Measurements from ENCODE around the gene CMSS1. TPM values are rescaled to one million over a fixed set of nuclear protein-coding genes. Genes with fewer than 3 reads are reported as not detected.

Gene CMSS1
- total and polyA plus RNA-seq, 2 of the 13 experiments (the other 11 are each of a cell fraction or from before 2014, with no cell fraction given): 6.4 to 48.7 TPM

- TF ChIP-seq ARID5B (CRISPR knock-in tag; IDR thresholded peaks at IDR 0.05) (peak; percentile 71; the same call in 1 of the 2 replicates), PHF8 (CRISPR knock-in tag; IDR thresholded peaks at IDR 0.05) (no peak), ARNT (IDR thresholded peaks at IDR 0.05) (no peak), ZNF7 (CRISPR knock-in tag; IDR thresholded peaks at IDR 0.05) (no peak), SALL1 (CRISPR knock-in tag; IDR thresholded peaks at IDR 0.05) (no peak; the same call in 1 of the 2 replicates), ZMYM2 (CRISPR knock-in tag; IDR thresholded peaks at IDR 0.05) (0 out of 2 replicates have a peak, but pooled peaks have one; percentile 51), ADNP (CRISPR knock-in tag; IDR thresholded peaks at IDR 0.05) (no peak), ATF1 (CRISPR knock-in tag; IDR thresholded peaks at IDR 0.05) (0 out of 2 replicates have a peak, but pooled peaks have one; percentile 22), ZNF605 (CRISPR knock-in tag; IDR thresholded peaks at IDR 0.05) (no peak), ZNF280B (CRISPR knock-in tag; IDR thresholded peaks at IDR 0.05; ENCODE audit: borderline replicate concordance) (no peak), SOX5 (CRISPR knock-in tag; IDR thresholded peaks at IDR 0.05; ENCODE audit: borderline replicate concordance) (peak; percentile 89), MIER3 (CRISPR knock-in tag; IDR thresholded peaks at IDR 0.05; ENCODE audit: borderline replicate concordance) (peak; percentile 16; the same call in 1 of the 2 replicates), ZNF552 (CRISPR knock-in tag; IDR thresholded peaks at IDR 0.05; ENCODE audit: borderline replicate concordance) (no peak), ZFYVE20 (CRISPR knock-in tag; IDR thresholded peaks at IDR 0.05; ENCODE audit: borderline replicate concordance, low read depth) (no peak), ZNF629 (CRISPR knock-in tag; conservative IDR thresholded peaks at IDR 0.05) (no peak), ZNF251 (CRISPR knock-in tag; IDR thresholded peaks at IDR 0.05) (no peak), FOXO4 (CRISPR knock-in tag; conservative IDR thresholded peaks at IDR 0.05) (no peak), ZNF260 (CRISPR knock-in tag; IDR thresholded peaks at IDR 0.05; ENCODE audit: borderline replicate concordance, low read depth) (no peak), ATF2 (CRISPR knock-in tag; IDR thresholded peaks at IDR 0.05) (no peak), ZSCAN20 (CRISPR knock-in tag; IDR thresholded peaks at IDR 0.05; ENCODE audit: borderline replicate concordance) (no peak)
Observed at GRCh38 chr3:99895703-99896441, 78.2 kb downstream of the CMSS1 start (continued).

Data from HepG2 (cell line).